ENCODE results near the gene GNPTAB. TPM values are rescaled to one million over a fixed set of nuclear protein-coding genes. Genes with fewer than 3 reads are reported as not detected.

GNPTAB gene
- total and polyA plus RNA-seq, 2 of the 13 experiments (the other 11 are each of a cell fraction or from before 2014, with no cell fraction given) = 13.6 to 19.4 TPM

GRCh38 chr12:101876861-101877805 is 46.4 kb upstream of the GNPTAB start, which contains the start of gene DRAM1 (continued):
- TF ChIP-seq ZNF142 (CRISPR knock-in tag; IDR thresholded peaks at IDR 0.05) (peak; percentile 99), ZSCAN22 (CRISPR knock-in tag; IDR thresholded peaks at IDR 0.05) (no peak), ZNF704 (CRISPR knock-in tag; IDR thresholded peaks at IDR 0.05; ENCODE audit: borderline replicate concordance) (0 out of 2 replicates have a peak, but pooled peaks have one; percentile 73), ZNF792 (CRISPR knock-in tag; IDR thresholded peaks at IDR 0.05) (peak; percentile 90), SKIL (CRISPR knock-in tag; IDR thresholded peaks at IDR 0.05; ENCODE audit: borderline replicate concordance) (peak; percentile 17; the same call in 1 of the 2 replicates), PAX8 (CRISPR knock-in tag; IDR thresholded peaks at IDR 0.05; ENCODE audit: borderline replicate concordance) (no peak), XBP1 (CRISPR knock-in tag; IDR thresholded peaks at IDR 0.05) (no peak), FUBP1 (CRISPR knock-in tag; IDR thresholded peaks at IDR 0.05; ENCODE audit: borderline replicate concordance) (no peak), ATF7 (IDR thresholded peaks at IDR 0.05) (no peak), ATF7 (CRISPR knock-in tag; IDR thresholded peaks at IDR 0.05) (peak; percentile 46; the same call in 1 of the 2 replicates), ZNF382 (CRISPR knock-in tag; IDR thresholded peaks at IDR 0.05; ENCODE audit: borderline replicate concordance) (no peak), FOXK1 (CRISPR knock-in tag; IDR thresholded peaks at IDR 0.05; ENCODE audit: borderline replicate concordance, low read depth) (peak; percentile 51; the same call in 1 of the 2 replicates), ZNF251 (CRISPR knock-in tag; IDR thresholded peaks at IDR 0.05) (0 out of 2 replicates have a peak, but pooled peaks have one; percentile 80), ZNF18 (CRISPR knock-in tag; IDR thresholded peaks at IDR 0.05; ENCODE audit: insufficient replicate concordance) (peak; percentile 86)
